Cerebellar cortex (tissue), 1 donor: ENCODE data around the gene VAMP4.
"Not testable (repeated sequence)": the region's sequence is repeated elsewhere in the genome, so short reads cannot be mapped to it uniquely, and the experiment has no call there.

Source experiments
- DNase-seq: peaks from one replicate; pipeline ENCODE4 v3.0.0-alpha.2; 2015; ENCODE audit warnings: low spot score

Gene VAMP4

GRCh38 chr1:171695772-171696171 is 46.1 kb downstream of the VAMP4 start:
- DNase-seq: not testable (repeated sequence)

GRCh38 chr1:171693541-171693940 is 48.3 kb downstream of the VAMP4 start:
- not testable (repeated sequence) for DNase-seq

- DNase-seq: peak; percentile 27
Measured at GRCh38 chr1:171683870-171684269, 58.0 kb downstream of the VAMP4 start.

GRCh38 chr1:171680339-171680738 is 61.5 kb downstream of the VAMP4 start:
- DNase-seq: no peak

GRCh38 chr1:171676823-171677222 is 65.0 kb downstream of the VAMP4 start:
- DNase-seq: no peak

- no peak for DNase-seq
Measured at GRCh38 chr1:171674431-171675405, 67.1 kb downstream of the VAMP4 start.

GRCh38 chr1:171670739-171671138 is 71.1 kb downstream of the VAMP4 start:
- DNase-seq: no peak

- no peak for DNase-seq
Measured at GRCh38 chr1:171668372-171668771, 73.5 kb downstream of the VAMP4 start.

GRCh38 chr1:171666114-171666769 is 75.6 kb downstream of the VAMP4 start:
- peak; percentile 78 for DNase-seq

- DNase-seq: no peak
Measured at GRCh38 chr1:171664976-171665375, 76.9 kb downstream of the VAMP4 start.

GRCh38 chr1:171663854-171664575 is 77.8 kb downstream of the VAMP4 start:
- no peak for DNase-seq

GRCh38 chr1:171663036-171663853 is 78.6 kb downstream of the VAMP4 start:
- DNase-seq: peak; percentile 67

GRCh38 chr1:171661076-171661650 is 80.7 kb downstream of the VAMP4 start:
- DNase-seq: no peak

- not testable (repeated sequence) for DNase-seq
Measured at GRCh38 chr1:171656206-171656605, 85.7 kb downstream of the VAMP4 start.

- DNase-seq: no peak
Measured at GRCh38 chr1:171655746-171656116, 86.1 kb downstream of the VAMP4 start.

GRCh38 chr1:171654942-171655745 is 86.7 kb downstream of the VAMP4 start:
- peak; percentile 69 for DNase-seq

- DNase-seq: peak; percentile 51
Measured at GRCh38 chr1:171654201-171654941, 87.5 kb downstream of the VAMP4 start.

- DNase-seq: peak; percentile 36
Measured at GRCh38 chr1:171653796-171654195, 88.1 kb downstream of the VAMP4 start.

GRCh38 chr1:171652234-171652822 is 89.5 kb downstream of the VAMP4 start, which contains the start of gene MYOC:
Gene MYOC, minus strand, starts transcription at chr1:171652688. Its CDS starts 77 bp downstream, at chr1:171652611.
- DNase-seq: no peak
